T-helper 2 cell treated with Interferon-gamma antibody and Interleukin-4, amounts not matched to agents 5 μg/mL and 100 μg/mL, for 36 hours (primary cell): Measurements from ENCODE around the gene PIGK.
"Not testable (repeated sequence)": the region's sequence is repeated elsewhere in the genome, so short reads cannot be mapped to it uniquely, and the experiment has no call there.

Experiments used
- DNase-seq: peaks from one replicate; pipeline ENCODE4 v3.0.0; 2021; ENCODE audit warnings: low spot score
- H3K27ac Mint-ChIP-seq: one replicate; pipeline ENCODE4 v1.8.0; 2021; ENCODE audit warnings: mild to moderate bottlenecking, mixed read lengths
- H3K27me3 Mint-ChIP-seq: one replicate; pipeline ENCODE4 v1.8.0; 2021; ENCODE audit warnings: low read depth, mixed read lengths
- H3K36me3 Mint-ChIP-seq: one replicate; pipeline ENCODE4 v1.8.0; 2021; ENCODE audit warnings: low read depth, mixed read lengths
- H3K4me1 Mint-ChIP-seq: one replicate; pipeline ENCODE4 v1.8.0; 2021; ENCODE audit warnings: low read depth, mixed read lengths
- H3K4me3 Mint-ChIP-seq: one replicate; pipeline ENCODE4 v1.8.0; 2022; ENCODE audit warnings: mild to moderate bottlenecking, moderate library complexity, mixed read lengths
- H3K9me3 Mint-ChIP-seq: one replicate; pipeline ENCODE4 v1.8.0; 2021; ENCODE audit warnings: mixed read lengths

Gene PIGK

GRCh38 chr1:77170687-77171086 lies 48.5 kb downstream of the PIGK start:
- peaks cover 23% of the 10 kb centered on the region for H3K9me3 Mint-ChIP-seq

GRCh38 chr1:77168358-77168757 lies 50.9 kb downstream of the PIGK start:
- no peak overlapping the region for H3K27ac Mint-ChIP-seq
- DNase-seq, result no peak
- H3K36me3 Mint-ChIP-seq, result peaks cover 6% of the 10 kb centered on the region
- no peaks in the 10 kb centered on the region for H3K4me1 Mint-ChIP-seq
- H3K9me3 Mint-ChIP-seq, result peaks cover 4% of the 10 kb centered on the region
- no peaks in the 10 kb centered on the region for H3K27me3 Mint-ChIP-seq
- H3K4me3 Mint-ChIP-seq, result no peak overlapping the region

More at GRCh38 chr1:77170687-77171086, 48.5 kb downstream of the PIGK start:
- Mint-ChIP-seq H3K36me3 (peaks cover 8% of the 10 kb centered on the region), H3K4me1 (no peaks in the 10 kb centered on the region), H3K27ac (no peak overlapping the region), H3K27me3 (no peaks in the 10 kb centered on the region), H3K4me3 (no peak overlapping the region)
- DNase-seq, result no peak

DNA sequence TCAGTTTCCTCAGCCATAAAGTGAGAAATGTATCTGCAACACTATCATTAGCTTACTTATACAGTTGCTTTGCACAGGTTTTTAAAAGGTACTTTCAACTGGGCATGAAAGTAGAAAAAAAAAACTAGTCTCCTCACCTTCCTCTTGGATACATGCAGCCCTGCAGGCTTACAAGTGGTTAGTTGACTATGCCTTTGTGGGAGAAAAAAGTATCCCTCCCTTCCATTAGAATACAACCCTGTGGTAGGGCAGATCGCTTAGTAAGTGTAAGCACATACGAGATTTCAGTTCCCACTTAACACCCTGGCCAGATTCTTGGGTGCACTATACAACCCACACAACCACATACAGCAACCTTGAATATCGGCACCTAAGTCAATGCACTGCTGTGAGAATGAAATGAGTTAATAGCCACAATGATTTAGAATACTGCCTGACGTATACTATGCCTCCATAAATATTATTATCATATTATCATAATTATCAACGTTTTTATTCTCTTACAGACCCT lies 54.7 kb downstream of the PIGK start:
- peaks cover 4% of the 10 kb centered on the region for H3K9me3 Mint-ChIP-seq
- no peak for DNase-seq

GRCh38 chr1:77159706-77160105 lies 59.5 kb downstream of the PIGK start:
- H3K4me3 Mint-ChIP-seq, H3K4me1 Mint-ChIP-seq, H3K27me3 Mint-ChIP-seq, DNase-seq, H3K9me3 Mint-ChIP-seq, H3K27ac Mint-ChIP-seq: not testable (repeated sequence)
- peaks cover 29% of the 10 kb centered on the region for H3K36me3 Mint-ChIP-seq

More for the DNA sequence above, 54.7 kb downstream of the PIGK start:
- Mint-ChIP-seq H3K4me1 (no peaks in the 10 kb centered on the region), H3K4me3 (no peak overlapping the region), H3K27me3 (no peaks in the 10 kb centered on the region), H3K36me3 (peaks cover 19% of the 10 kb centered on the region), H3K27ac (no peak overlapping the region)

- no peak overlapping the region for H3K27ac Mint-ChIP-seq
- H3K27me3 Mint-ChIP-seq, result no peaks in the 10 kb centered on the region
- H3K36me3 Mint-ChIP-seq, result peaks cover 23% of the 10 kb centered on the region
Observed at GRCh38 chr1:77156214-77156613, 63.0 kb downstream of the PIGK start.

GRCh38 chr1:77146270-77146669 lies 73.0 kb downstream of the PIGK start:
- Mint-ChIP-seq H3K36me3 (no peaks in the 10 kb centered on the region), H3K9me3 (no peaks in the 10 kb centered on the region), H3K4me1 (peaks cover 2% of the 10 kb centered on the region), H3K27me3 (no peaks in the 10 kb centered on the region), H3K27ac (no peak overlapping the region), H3K4me3 (no peak overlapping the region)
- DNase-seq, result no peak

More at GRCh38 chr1:77156214-77156613, 63.0 kb downstream of the PIGK start:
- Mint-ChIP-seq H3K4me3 (no peak overlapping the region), H3K4me1 (no peaks in the 10 kb centered on the region), H3K9me3 (peaks cover 9% of the 10 kb centered on the region)
- DNase-seq, result no peak

DNA sequence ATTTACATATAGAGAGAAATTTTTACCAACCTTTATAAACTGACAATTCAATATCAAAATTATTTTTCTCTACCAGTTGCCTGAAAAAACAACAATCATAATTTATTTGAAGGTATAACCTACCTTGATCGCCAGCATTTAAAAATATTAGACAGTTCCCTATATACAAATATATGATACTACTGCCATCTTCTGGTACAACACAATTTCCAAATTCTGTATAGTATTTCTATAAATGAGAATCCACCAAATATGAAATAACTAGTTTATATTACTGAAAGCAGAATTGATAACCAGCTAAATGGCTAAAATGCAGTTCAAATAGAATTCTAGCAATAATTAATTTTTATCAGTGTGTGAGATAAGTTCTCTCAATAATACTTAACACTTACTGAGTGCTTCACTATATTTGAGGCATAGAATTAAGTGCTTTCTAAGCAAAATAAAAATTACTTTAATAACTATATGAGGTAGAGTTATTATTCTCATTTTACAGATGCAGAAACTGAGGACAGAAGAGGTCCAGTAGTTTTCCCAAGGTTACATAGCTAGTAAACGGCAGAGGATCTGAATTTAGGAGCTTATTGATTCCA lies 75.6 kb downstream of the PIGK start:
- DNase-seq, result no peak
- H3K4me1 Mint-ChIP-seq, result peaks cover 2% of the 10 kb centered on the region
- H3K27ac Mint-ChIP-seq, result no peak overlapping the region
- H3K27me3 Mint-ChIP-seq, result no peaks in the 10 kb centered on the region
- no peaks in the 10 kb centered on the region for H3K9me3 Mint-ChIP-seq
- H3K4me3 Mint-ChIP-seq, result no peak overlapping the region
- H3K36me3 Mint-ChIP-seq, result no peaks in the 10 kb centered on the region

- H3K27me3 Mint-ChIP-seq, result no peaks in the 10 kb centered on the region
- H3K4me1 Mint-ChIP-seq, result no peaks in the 10 kb centered on the region
- no peak overlapping the region for H3K27ac Mint-ChIP-seq
- no peak overlapping the region for H3K4me3 Mint-ChIP-seq
- no peaks in the 10 kb centered on the region for H3K36me3 Mint-ChIP-seq
- H3K9me3 Mint-ChIP-seq, result no peaks in the 10 kb centered on the region
- no peak for DNase-seq
Observed at GRCh38 chr1:77139389-77139788, 79.8 kb downstream of the PIGK start.

GRCh38 chr1:77134359-77134758 lies 84.9 kb downstream of the PIGK start:
- Mint-ChIP-seq H3K27ac (no peak overlapping the region), H3K27me3 (no peaks in the 10 kb centered on the region), H3K9me3 (no peaks in the 10 kb centered on the region), H3K4me3 (no peak overlapping the region), H3K4me1 (no peaks in the 10 kb centered on the region), H3K36me3 (no peaks in the 10 kb centered on the region)
- no peak for DNase-seq

GRCh38 chr1:77133731-77134358 lies 85.4 kb downstream of the PIGK start:
- Mint-ChIP-seq H3K4me1 (no peaks in the 10 kb centered on the region), H3K9me3 (no peaks in the 10 kb centered on the region), H3K27me3 (no peaks in the 10 kb centered on the region), H3K36me3 (no peaks in the 10 kb centered on the region), H3K4me3 (no peak overlapping the region), H3K27ac (no peak overlapping the region)
- no peak for DNase-seq

DNA sequence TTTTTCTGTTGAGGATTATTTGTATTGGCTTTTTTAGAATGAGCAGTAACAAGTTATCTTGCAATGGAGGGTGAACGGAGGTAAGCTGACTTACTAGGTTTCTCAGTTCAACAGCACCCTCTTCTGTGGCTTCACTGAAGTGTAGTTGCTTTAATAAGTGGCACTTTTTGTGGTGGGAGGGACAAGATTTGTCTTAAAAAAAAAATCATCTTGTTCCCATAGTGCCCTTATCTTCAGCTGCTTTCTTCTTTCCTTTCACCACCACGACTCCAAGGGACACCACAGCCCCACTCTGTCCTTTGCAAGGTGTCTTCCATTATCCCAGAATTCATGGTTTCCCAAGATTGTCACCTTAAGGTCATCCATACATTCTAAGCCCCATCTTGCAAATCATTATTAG lies 92.9 kb downstream of the PIGK start:
- no peak overlapping the region for H3K4me3 Mint-ChIP-seq
- no peaks in the 10 kb centered on the region for H3K36me3 Mint-ChIP-seq
- no peaks in the 10 kb centered on the region for H3K9me3 Mint-ChIP-seq
- no peak overlapping the region for H3K27ac Mint-ChIP-seq
- H3K4me1 Mint-ChIP-seq, result no peaks in the 10 kb centered on the region
- no peak for DNase-seq
- H3K27me3 Mint-ChIP-seq, result no peaks in the 10 kb centered on the region

GRCh38 chr1:77121503-77121902 lies 97.7 kb downstream of the PIGK start:
- H3K27me3 Mint-ChIP-seq, result no peaks in the 10 kb centered on the region
- H3K4me3 Mint-ChIP-seq, result no peak overlapping the region
- no peaks in the 10 kb centered on the region for H3K36me3 Mint-ChIP-seq
- H3K9me3 Mint-ChIP-seq, result no peaks in the 10 kb centered on the region
- DNase-seq, result no peak
- H3K4me1 Mint-ChIP-seq, result no peaks in the 10 kb centered on the region
- H3K27ac Mint-ChIP-seq, result no peak overlapping the region

DNA sequence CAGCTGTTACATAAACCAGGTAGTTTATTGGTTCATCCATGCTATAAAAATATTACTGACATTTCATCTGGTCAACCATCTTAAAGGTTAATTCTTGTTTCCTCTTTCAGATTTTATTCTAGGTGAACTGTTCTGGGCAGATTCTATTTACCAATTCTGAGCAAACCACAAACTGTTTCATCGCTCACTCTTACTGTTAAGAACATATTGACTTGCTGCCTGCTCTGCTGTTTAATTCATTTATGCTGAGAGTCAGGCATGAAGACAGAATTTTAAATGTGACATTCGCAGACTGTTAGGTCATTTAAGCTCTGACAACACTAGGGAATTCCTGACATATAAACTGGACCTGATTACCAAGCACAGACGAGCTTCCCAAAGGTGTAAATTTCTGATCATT lies 98.3 kb downstream of the PIGK start:
- H3K9me3 Mint-ChIP-seq, result no peaks in the 10 kb centered on the region
- no peaks in the 10 kb centered on the region for H3K27me3 Mint-ChIP-seq
- H3K4me1 Mint-ChIP-seq, result no peaks in the 10 kb centered on the region
- H3K4me3 Mint-ChIP-seq, result no peak overlapping the region
- DNase-seq, result no peak
- H3K36me3 Mint-ChIP-seq, result no peaks in the 10 kb centered on the region
- H3K27ac Mint-ChIP-seq, result no peak overlapping the region

GRCh38 chr1:77118712-77119111 lies 100.5 kb downstream of the PIGK start:
- no peak for DNase-seq
- no peak overlapping the region for H3K4me3 Mint-ChIP-seq
- H3K36me3 Mint-ChIP-seq, result no peaks in the 10 kb centered on the region
- H3K4me1 Mint-ChIP-seq, result no peaks in the 10 kb centered on the region
- no peaks in the 10 kb centered on the region for H3K9me3 Mint-ChIP-seq
- no peaks in the 10 kb centered on the region for H3K27me3 Mint-ChIP-seq
- H3K27ac Mint-ChIP-seq, result no peak overlapping the region

- Mint-ChIP-seq H3K9me3 (no peaks in the 10 kb centered on the region), H3K36me3 (no peaks in the 10 kb centered on the region), H3K27ac (no peak overlapping the region), H3K4me1 (no peaks in the 10 kb centered on the region), H3K27me3 (no peaks in the 10 kb centered on the region), H3K4me3 (no peak overlapping the region)
- no peak for DNase-seq
Observed at GRCh38 chr1:77104672-77105071, 114.6 kb downstream of the PIGK start.
